ENCODE data around the gene OSM.
A peak's percentile ranks its signal among the peaks of the same experiment; 100 is the strongest.

Gene OSM

DNA sequence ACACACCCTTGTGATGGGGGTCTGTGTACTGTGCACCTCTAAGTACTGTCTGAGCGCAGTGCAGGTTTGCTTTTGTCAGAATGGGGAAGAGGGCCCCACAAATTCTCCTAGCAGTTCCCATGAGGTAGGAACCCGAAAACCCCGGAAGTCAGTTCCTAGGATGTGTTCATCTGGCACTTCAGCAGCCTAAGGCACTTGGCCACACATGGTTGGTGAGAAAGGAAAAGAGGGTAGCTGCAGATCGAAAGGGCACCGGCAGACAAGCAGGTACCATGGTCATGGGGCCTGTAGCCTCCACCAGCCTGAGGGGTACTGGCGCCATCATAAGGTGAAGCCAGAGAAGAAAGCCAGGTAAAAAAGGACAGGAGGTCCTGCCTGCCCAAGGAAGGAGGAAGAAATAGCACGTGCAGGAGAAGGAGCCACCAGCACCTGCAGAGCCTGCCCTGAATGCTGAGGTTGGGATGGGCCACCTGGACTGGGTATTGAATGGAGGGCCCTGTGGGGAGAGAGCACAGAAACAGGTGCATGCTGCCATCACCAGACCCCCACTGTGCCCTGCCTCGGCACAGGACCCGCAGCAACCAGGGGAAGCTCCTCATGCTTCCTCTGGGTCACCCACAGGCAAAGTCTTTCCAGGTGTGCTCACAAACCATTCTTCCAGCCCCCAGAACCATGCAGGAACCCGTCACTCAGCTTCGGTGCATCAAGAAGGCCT is 30.8 kb upstream of the OSM start:
- DNase-seq, result no peak

DNA sequence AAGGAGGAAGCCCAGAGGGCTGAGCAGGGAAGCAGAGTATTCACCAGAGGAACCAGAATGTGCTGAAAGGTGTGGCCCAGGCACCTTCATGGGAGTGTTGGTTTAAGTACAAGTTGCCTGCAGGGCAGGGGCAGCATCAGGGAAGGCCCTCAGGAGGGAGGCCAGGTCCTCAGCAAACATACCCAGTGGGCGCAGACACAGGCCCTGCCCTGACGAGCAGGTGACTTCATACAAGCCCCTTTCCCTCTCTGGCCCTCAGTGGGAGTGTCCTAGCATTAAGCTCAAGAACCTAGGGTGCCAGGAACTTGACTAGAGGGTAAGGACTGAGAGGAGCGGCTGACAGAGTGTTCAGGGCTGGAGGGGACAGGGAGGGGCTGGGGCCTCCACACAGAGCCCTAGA is 30.2 kb upstream of the OSM start:
- DNase-seq, result no peak

DNA sequence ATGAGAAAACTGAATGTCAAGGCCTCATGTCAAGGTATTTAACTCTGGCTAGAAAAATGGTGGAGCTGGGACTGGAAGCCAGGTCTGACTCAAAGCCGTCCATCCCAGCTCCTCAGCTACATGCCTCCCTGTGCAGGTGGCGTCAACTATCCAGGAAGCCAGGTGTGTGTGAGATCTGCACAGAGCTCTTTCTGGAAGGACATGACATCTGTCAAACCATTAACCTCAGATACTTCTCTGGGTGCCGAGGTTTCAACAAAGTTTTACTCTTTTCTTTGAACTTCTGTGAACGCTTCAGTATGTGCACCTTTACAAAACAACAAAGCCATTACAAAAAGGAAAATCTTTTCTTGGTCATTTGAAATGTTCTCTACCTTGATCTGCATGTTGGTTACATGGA is 29.7 kb upstream of the OSM start:
- no peak for DNase-seq

DNA sequence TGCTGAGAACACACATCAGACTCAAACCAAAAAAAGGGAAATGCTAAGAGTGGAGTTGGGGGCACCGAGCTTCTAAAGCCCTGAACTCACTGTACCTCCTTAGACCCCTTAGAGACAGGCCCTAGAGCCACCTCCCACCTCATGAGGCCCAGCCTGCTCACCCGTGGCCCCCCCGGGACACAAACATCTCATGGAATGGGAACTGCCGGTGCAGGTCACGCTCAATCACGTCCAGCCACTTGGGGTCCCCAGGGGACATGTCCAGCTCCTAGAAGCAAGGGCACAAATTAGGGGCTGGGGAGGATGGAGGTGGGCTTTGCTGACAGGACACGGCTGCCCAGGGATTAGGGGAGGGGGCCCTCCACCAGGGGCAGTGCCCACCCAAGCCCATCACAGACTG is 28.9 kb upstream of the OSM start:
- no peak for DNase-seq

DNA sequence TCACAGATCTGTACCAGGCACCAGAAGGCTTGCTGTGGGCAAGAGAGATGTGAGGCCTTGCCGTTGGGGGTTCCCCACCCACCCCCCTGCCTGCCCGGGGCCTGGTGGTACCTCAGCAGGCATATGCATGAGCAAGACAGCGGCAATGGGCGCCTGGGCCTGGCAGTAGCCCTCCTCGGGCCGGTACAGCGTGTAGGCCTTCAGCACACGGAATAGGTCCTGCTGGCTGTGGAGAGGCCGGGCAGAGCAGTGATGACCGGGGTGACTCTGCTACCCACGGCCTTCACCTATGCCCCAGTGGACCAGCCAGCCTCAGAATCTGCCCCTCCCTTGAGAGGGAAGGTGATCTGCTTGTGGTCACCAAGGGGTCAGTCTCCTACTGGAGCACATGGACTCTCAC is 28.2 kb upstream of the OSM start:
- DNase-seq, result no peak

DNA sequence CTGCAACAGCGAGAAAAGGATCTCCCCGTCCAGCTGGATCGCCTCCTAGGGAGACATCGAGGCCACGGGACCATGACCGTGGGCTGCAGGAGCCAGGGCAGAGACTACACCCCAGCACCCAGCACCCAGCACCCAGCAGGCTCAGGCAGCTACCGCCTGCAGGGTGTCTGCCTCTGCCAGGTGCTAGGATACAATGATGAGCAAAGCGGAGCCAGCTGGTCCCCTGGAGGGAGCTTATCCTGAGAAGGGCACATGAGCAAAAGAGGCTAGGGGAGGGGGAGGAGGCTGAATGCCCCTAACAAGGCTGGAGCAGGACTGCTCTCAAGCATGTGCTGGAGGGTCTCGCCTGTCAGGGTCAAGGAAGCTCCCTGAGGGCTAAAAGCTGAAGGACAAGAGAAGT is 27.4 kb upstream of the OSM start:
- DNase-seq, result no peak

DNA sequence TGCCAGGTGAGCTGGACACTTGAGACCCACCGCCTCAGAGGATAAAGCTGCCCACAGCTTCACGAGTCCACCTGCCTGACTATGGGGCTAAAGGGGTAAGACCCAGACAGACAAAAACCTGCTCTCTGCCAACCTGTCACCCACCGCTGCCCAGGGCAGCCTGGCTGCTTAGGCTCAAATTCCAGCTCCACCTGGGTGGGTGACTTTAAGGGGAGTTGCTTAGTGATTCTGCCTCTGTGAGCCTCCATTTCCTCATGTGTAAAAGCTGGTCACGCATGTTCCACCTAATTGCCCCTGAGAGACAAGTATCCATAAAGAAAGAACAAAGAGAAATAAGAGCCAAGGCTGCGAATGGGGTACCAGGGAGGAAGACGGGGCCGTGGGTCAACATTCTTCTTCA is 26.4 kb upstream of the OSM start:
- no peak for DNase-seq

DNA sequence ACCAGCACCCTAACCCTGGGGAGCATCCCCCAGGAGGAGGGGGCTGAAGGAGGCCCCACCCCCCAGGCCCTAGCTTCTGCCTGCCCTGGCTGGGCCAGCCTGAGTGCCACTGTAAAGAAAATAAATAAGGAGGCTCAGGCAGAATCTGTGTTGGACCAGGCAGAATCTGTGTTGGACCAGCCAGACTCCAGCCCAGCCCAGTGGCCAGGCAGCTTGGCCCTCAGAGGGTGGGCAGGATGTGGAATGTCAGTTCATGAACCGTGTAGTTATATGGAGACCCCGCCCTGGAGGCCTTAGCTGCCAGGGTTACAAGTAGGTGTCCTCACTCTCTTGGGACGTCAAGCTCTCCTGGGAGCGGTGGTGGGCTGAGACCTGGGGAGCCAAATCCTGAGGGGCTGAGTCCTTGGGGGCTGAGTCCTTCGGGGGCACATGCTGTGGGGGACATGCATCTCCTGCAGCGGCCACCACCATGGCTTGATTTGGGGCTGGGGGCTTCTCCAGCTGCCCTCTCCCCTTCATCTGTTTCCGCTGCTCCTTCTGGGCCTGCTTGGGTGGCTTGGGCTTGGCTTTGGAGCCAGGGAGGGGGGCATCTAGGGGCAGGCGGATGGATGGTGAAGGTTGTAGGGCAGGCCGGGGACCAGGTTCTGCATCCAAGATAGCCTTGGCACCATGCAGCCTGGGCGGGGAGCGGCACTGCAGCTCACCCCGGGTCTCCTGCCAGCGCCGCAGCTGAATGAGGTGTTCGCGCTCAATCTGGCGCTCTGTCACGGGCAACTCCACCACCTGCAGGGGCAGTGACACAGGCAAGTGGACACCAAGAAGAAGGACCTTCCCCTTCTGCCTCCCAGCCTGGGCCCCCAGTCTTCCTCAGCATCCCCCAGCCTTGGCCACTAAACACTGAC is 25.7 kb upstream of the OSM start:
- DNase-seq, result no peak

DNA sequence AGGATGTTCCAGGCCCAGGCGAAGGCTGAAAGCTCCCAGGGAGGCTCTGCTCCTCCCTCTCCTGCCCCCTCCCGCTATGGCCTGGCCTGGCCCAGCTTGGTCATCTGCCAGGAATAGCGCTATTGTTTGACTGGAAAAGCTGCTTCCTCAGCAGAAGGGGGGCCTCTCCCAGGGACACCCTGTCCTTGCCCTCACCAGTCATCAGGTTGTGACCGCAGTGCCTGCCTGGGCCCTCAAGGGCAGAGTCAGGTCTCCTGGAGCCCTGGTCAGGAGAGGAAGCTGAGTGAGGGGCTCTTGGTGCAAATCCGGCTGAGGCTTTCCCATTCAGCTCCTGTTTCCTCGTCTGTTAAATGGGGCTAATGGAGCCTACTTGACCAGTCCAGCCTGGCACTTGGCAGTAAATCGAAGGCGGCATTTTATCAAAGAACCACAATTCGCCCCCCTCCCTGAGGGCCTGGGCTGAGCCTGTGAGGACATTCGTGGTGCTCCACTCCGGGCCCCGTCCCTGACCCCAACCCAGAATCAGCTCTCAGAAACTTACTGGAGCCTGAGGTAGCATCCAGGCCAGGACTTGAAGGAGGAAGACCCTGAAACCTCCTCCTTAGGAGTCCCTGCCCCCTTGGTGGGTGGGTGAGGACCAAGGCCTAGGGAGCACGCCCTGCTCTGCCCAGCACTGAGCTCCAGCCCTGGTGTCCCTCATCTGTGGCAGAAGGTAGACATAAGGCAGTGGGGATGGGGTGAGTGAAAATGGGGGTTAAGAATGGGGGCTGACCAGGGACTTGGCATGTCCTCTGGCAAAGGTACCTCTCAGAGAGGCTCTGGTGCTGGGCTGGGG is 24.6 kb upstream of the OSM start:
- DNase-seq, result peak; percentile 68

DNA sequence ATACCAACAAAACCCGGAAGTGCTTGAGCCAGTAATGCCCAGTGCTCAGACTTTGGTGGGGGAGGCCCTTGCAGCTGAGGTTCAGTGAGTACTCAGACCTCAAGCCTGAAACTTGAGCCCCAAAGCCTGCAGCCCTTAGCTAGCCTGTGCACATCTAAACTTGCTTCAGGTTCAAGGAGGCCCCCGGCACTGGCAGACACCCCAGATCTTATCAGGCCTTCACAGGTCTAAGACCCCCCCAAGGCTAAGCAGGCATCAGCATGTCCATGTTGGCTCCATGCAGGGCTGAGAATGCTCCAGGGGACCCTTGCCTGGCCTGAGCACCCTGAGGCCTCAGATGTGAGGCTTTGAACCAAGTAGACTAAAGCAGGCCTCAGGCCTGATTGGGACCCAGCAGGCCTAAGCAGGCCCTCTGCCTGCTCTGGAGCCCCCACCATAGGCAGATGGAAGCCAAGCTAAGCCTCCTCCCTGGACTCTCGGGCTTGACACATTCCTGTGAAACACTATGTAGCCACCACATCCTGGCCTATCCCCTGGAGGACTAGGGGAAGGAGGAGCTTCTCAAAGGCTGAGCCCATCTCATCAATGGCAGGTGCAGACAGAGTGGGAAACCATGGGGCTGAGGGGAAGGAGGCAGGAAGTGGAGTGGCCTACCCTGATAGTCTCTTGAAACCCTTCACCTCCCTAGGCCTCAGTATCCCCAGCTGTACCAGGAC is 23.8 kb upstream of the OSM start:
- peak; percentile 68 for DNase-seq

DNA sequence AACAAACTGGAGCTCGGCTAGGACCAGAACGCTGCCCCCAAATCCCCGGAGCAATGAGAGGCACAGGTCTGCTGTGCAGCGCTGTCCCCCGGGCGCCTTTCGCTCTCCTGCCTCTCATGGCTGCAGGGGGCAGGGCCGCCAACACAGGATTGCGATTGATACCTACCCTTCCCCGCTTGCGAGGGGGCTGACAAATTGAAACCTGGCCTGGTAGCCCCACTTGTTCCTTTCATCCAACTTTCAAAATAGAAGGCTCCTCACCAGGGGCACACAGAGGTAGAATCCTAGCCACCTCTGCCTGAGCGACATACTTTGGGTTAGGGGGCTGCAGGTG is 23.3 kb upstream of the OSM start:
- DNase-seq, result no peak

DNA sequence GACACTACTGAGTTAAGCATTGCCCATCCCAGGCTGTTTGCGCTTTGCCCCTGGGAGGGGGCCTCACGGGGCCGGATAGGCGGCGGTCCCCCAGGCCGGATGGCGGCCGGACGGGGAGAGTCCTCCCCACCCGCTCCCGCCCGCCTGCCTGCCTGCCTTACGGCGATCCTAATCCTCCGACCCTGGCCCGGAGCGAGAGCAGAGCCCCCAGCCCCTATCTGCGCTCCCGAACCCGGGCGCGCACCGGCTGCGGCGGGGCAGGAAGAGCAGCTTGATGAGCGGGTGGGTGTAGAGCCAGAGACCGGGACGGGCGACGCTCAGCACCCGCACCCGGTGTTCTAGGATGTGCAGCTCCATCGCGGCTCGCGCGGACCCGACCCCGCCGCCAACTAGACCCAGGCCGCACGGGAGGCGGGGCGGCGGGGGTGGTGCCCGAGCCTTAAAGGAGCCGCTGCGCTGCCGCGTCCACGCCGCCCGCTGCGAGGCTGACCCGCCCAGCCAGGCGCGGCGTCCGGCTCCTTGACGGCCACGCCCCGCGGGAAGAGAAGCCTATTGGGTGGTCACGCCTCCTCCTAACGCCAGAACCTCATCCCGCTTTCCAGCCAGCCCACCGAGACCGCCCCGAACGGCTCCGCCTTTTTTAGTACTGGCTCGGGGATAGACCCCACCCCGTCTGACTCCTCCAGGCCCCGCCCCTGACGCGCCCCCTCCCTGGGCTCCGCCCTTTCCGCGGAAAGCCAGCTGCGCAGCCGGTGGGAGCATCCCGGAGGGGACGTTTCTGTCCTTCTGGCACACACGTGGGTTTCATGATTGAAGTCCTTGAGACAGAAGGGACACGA is 22.7 kb upstream of the OSM start, which contains the start of gene CASTOR1:
TSS of gene CASTOR1 (minus strand) at position 365 of the 839 bp plus-strand sequence. CDS start at position 357, 8 bp downstream.
- DNase-seq, result peak; percentile 91

DNA sequence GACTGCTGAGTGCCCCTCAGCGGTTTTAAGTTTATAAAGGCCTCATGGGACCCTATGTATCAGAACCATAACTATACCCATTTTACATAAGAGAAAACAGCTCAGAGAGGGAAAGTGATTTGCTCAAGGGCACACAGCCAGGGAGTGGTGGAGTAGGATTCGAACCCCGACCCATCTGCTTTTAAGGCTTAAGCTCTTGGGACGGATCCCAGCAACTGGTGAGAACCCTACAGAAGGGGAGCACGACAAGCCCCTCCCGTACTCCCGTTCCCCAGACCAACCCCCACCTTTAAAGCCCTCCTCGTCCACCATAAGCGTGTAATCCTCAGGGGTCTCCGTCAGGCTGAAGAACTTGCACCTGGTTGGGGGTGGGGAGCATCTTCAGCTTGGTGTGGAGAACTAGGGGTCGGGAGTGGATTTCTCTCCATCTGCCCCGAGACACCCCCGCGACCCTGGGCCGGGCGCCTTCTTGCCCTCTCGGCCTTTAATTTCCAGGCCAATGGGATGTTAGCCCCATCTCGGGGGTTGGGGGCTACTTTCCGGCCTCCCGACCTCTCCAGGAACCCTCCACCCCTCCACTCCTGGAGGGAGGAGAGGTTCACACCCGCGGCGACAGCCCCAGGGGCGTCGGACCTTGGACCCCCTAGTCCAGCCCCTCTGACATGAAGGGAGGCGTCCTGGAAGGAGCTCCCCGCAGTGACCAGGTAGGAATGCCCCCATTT is 21.9 kb upstream of the OSM start:
- no peak for DNase-seq

DNA sequence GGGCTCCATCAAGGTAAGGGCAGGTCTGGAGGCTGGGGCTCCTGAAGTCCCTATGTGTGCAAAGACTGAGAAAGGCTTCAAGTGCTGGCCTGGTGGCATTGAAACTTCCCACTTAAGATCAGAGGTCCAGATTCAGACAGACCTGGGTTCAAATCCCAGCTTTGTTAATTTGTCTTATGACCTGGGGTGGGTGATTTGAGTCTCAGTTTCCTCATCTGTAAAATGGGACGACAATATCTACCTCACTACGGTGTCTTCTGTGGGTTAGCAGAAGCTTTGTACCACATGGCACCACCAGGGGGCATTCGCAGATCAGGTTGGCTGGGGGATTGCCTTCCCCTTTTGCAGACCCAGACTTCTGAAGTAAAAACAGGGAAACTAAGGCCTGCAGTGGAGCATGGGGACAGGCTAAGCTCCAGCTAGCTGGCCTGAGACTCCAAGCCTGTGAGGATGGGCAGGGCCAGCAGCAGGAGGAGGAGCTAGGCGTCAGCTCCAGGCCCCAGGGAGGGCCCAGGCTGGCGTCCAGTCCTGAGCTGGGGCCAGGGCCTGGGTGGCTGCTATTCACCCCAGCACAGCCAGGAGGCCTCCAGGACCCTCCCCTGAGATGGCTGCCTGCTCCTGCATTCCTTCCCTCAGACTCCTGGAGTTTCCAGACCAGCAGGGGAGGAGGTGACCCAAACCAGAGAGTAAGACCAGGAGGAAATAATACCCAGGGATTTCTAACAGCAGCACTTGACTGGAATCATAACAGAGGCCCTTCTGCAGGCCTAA is 21.2 kb upstream of the OSM start:
- peak; percentile 72 for DNase-seq

DNA sequence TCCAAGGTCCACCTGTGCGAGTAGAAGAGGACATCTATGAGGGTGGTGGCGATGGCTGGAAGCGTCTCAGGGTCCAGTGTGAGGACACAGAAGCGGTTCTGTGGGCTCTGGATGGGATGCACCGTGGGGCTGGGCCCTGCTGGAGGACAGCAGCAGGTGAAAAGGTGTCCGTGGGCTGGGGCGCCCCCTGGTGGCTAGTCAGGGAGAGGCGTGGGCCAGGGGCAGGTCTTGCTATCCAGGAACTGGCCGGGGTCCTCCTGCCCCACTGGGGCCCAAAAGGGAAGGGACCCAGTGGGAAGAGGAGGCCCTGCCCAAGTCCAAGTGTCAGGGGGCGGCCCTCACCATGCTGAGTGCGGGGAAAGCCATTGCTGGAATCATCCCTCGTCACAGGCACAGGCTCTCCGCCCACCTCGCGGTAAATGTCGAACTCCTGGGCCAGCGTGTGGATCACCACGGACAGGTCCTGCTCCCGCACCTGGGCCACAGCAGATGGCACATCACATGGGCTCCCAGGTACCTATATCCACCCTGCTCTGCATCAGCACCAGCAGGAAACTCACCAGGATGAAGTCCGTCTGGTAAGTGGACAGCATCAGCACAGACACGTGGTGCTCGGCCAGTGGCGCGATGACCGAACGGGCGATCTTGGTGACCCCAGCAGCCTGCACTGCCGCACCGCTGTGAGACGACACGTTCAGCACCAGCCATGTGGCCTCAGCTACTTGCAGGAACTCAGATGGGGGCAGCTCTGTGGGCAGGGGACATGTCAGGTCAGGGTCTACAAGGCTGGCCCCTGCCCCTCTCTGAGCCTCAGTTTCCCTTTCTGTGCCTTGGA is 20.4 kb upstream of the OSM start:
- DNase-seq, result peak; percentile 64

DNA sequence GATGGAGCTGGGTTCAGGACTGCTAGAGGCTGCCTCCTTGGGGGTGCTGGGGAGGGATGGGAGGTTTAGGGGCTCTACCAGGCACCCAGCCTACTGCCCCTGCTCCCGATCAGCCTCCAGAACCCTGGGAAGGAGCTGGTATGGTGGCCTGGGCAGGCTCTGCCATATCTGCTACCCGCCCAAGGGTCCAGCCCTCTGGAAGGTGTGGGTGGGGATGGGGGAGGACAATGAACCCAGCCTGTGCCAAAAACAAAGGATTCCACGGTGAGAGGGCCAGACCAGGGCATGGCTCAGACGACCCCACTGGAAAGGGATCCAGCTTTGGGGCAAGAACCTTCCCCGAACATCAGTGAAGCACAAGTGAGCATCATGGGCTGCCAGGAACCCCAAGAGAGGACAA is 19.7 kb upstream of the OSM start:
- no peak for DNase-seq

DNA sequence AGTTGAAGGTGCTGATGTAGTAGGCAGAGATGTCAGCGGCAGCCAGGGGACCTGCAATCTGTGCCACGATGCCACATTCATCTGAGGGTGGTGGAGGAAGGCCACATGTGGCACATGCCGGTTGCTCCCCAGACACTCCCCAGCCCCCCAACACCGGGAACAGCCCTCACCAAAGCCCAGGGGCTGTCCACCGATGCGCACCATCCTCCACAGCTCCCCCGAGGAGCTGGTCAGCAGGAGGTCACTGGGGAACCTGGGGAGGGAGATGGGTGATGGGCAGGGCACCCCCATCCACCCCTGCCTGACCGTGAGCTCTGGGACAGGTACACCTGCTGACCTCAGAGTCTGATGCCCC is 19.2 kb upstream of the OSM start:
- DNase-seq, result no peak

DNA sequence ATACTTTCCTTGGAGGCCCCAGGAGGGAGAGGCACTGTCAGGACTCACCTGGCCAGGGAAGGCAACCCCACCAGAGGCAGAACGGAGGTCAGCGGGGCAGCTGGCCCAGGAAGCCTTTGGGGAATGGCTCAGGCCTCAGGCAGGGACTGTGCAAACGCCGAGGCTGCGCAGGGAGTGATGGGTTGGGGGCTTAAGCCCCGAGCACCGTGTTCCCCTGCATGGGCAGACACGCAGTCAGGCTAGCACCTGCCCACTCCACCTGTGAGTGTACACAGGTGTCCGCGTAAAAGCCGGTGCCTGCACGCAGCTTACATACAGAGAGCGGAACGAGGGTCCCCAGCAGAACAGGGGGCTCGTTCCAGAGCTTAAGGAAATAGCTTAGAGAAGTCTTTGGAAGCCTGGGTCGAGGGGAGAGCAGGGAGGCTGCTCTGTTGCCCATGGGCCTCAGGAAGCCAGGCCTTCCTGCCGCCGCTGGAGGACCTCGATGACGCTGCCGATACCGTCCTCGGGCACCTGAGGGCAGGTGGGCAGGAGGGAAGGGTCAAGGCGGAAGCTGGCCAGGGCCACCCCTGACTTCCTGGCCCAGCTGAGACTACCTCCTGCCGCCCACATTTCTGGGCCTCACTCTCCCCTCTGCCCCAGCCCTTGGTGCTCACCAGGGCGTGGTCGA is 18.7 kb upstream of the OSM start:
- no peak for DNase-seq

DNA sequence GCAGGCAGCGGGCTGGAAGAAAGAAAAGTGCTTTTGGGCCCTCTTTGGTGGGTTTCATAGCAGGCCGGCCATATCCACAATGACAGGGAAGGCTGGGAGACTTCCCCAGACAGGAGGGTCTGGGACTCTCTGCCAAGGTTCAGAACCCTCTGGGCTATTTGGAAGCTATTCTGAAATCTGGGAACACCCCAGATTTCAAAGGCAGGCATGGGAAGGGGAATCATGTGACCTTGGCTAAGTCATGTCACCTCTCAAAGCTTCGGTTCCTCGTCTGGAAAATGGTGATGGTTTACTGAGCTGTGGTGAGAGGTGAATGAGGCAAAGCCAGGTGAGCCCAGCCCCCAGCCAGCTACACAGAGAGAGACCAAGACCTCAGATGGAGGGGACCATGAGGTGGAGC is 18.0 kb upstream of the OSM start:
- no peak for DNase-seq
